CD4-positive, CD25-positive, alpha-beta regulatory T cell (primary cell): ENCODE measurements around the gene DNAJA2. TPM values are rescaled to one million over a fixed set of nuclear protein-coding genes. Genes with fewer than 3 reads are reported as not detected.
A peak's percentile ranks its signal among the peaks of the same experiment; 100 is the strongest.

ENCODE experiments used
- ATAC-seq, 2 donors: fragments of 150-1000 bp; cut with Tn5 transposase; one replicate each; pipeline ENCODE4 v1.10.0; 2021; ENCODE audit warnings: low read depth in 2 of 2, moderate number of reproducible peaks in 2 of 2, moderate library complexity in 1 of 2
- DNase-seq, 3 donors: peaks; one replicate each; pipeline versions ENCODE4 v3.0.0 to v3.0.0-alpha.2; 2012 to 2022; ENCODE audit warnings: mixed read lengths in 1 of 3
- H3K27ac ChIP-seq: one replicate; pipeline ENCODE4 v1.7.0; 2013; ENCODE audit warnings: mild to moderate bottlenecking, low read length; ENCODE audit not compliant: insufficient read depth, poor library complexity, severe bottlenecking
- H3K27me3 ChIP-seq: one replicate; pipeline ENCODE4 v1.7.0; 2013; ENCODE audit warnings: low read length; ENCODE audit not compliant: control insufficient read depth, insufficient read depth
- H3K36me3 ChIP-seq: one replicate; pipeline ENCODE4 v1.7.0; 2013; ENCODE audit warnings: mild to moderate bottlenecking, low read length, moderate library complexity; ENCODE audit not compliant: control insufficient read depth, insufficient read depth
- H3K4me1 ChIP-seq: 2 replicates; pipeline ENCODE4 v1.7.0; 2013; ENCODE audit warnings: mild to moderate bottlenecking, low read length; ENCODE audit not compliant: insufficient read depth, control insufficient read depth, poor library complexity, severe bottlenecking
- H3K4me3 ChIP-seq: one replicate; pipeline ENCODE4 v1.7.0; 2013; ENCODE audit warnings: low read depth, mild to moderate bottlenecking, low read length, moderate library complexity
- H3K9me3 ChIP-seq, 2 experiments: 1 replicate in 1 of 2; 2 replicates in 1 of 2; pipeline ENCODE4 v1.7.0; 2013; ENCODE audit warnings: low read length in 2 of 2, mild to moderate bottlenecking in 1 of 2, moderate library complexity in 1 of 2; ENCODE audit not compliant: control insufficient read depth in 2 of 2
- H3K27ac Mint-ChIP-seq, 3 donors: one replicate each; pipeline ENCODE4 v1.8.0; 2020 to 2022; ENCODE audit warnings: mild to moderate bottlenecking in 3 of 3, mixed read lengths in 3 of 3, moderate library complexity in 2 of 3
- H3K27me3 Mint-ChIP-seq: one replicate; pipeline ENCODE4 v1.8.0; 2022; ENCODE audit warnings: mild to moderate bottlenecking, mixed read lengths
- H3K36me3 Mint-ChIP-seq: one replicate; pipeline ENCODE4 v1.8.0; 2020; ENCODE audit warnings: mixed read lengths
- H3K4me1 Mint-ChIP-seq, 4 donors: one replicate each; pipeline ENCODE4 v1.8.0; 2020 to 2022; ENCODE audit warnings: mixed read lengths in 4 of 4, mild to moderate bottlenecking in 1 of 4
- H3K4me3 Mint-ChIP-seq, 4 donors: one replicate each; pipeline ENCODE4 v1.8.0; 2020 to 2022; ENCODE audit warnings: mild to moderate bottlenecking in 4 of 4, mixed read lengths in 4 of 4, moderate library complexity in 3 of 4
- H3K9me3 Mint-ChIP-seq, 7 donors: one replicate each; pipeline ENCODE4 v1.8.0; 2020 to 2022; ENCODE audit warnings: mixed read lengths in 7 of 7, mild to moderate bottlenecking in 3 of 7, moderate library complexity in 2 of 7
- polyA plus RNA-seq, 4 donors: library from polyadenylated mRNA; unstranded; fragments of 300-500 nt; fragmentation: Illumina TruSeq; gene quantifications; one replicate each; pipeline ENCODE4 v1.2.3, GENCODE V29; 2021
- total RNA-seq: library from RNA; stranded (reverse); gene quantifications from one replicate; pipeline ENCODE4 v1.2.3, GENCODE V29; 2022

DNAJA2 gene
- total and polyA plus RNA-seq, 5 donors from 2014 or later: 90.8 to 110 (median 94.8) TPM

- no peak for DNase-seq
- Mint-ChIP-seq H3K27me3 (no peaks in the 10 kb centered on the region), H3K27ac (peak overlapping the region; percentile 79 to 85 (median 79)), H3K4me3 (peak overlapping the region in 1 of 4 donors; percentile 44), H3K9me3 (no peaks in the 10 kb centered on the region), H3K36me3 (peaks cover 36% of the 10 kb centered on the region), H3K4me1 (peaks cover 16 to 64% (median 45%) of the 10 kb centered on the region in 4 donors)
- H3K27me3 ChIP-seq: no peaks in the 10 kb centered on the region
- peaks cover 93% of the 10 kb centered on the region for H3K36me3 ChIP-seq
- H3K9me3 ChIP-seq: no peaks in the 10 kb centered on the region
- ATAC-seq: no peak
- peaks cover 18% of the 10 kb centered on the region for H3K4me1 ChIP-seq
- no peak overlapping the region for H3K4me3 ChIP-seq
- H3K27ac ChIP-seq: peak overlapping the region; percentile 68
These were observed 10.8 kb downstream of the DNAJA2 start for GRCh38 chr16:46962629-46963028.

- no peaks in the 10 kb centered on the region for H3K27me3 Mint-ChIP-seq
- no peaks in the 10 kb centered on the region for H3K9me3 ChIP-seq
- H3K27me3 ChIP-seq: no peaks in the 10 kb centered on the region
- no peaks in the 10 kb centered on the region for H3K9me3 Mint-ChIP-seq
- H3K4me3 Mint-ChIP-seq: peak overlapping the region; percentile 2 to 72 (median 50)
- H3K27ac Mint-ChIP-seq: peak overlapping the region; percentile 79 to 85 (median 83)
- peaks cover 92% of the 10 kb centered on the region for H3K36me3 ChIP-seq
- peaks cover 16 to 56% (median 41%) of the 10 kb centered on the region in 4 donors for H3K4me1 Mint-ChIP-seq
- DNase-seq (peak in 2 of 3 donors; percentile 43 to 62), ATAC-seq (peak; percentile 88 to 90)
- H3K4me1 ChIP-seq: peaks cover 18% of the 10 kb centered on the region
- peaks cover 33% of the 10 kb centered on the region for H3K36me3 Mint-ChIP-seq
- peak overlapping the region; percentile 46 for H3K4me3 ChIP-seq
- H3K27ac ChIP-seq: peak overlapping the region; percentile 68
These were observed 11.8 kb downstream of the DNAJA2 start for GRCh38 chr16:46961373-46962353.

GRCh38 chr16:46954562-46954961, 18.9 kb downstream of the DNAJA2 start:
- Histone ChIP-seq H3K4me1 (no peaks in the 10 kb centered on the region), H3K36me3 (peaks cover 51% of the 10 kb centered on the region), H3K27me3 (no peaks in the 10 kb centered on the region), H3K9me3 (no peaks in the 10 kb centered on the region), H3K4me3 (no peak overlapping the region), H3K27ac (no peak overlapping the region)
- Mint-ChIP-seq H3K27me3 (no peaks in the 10 kb centered on the region), H3K4me1 (peaks cover 0 to 11% (median 7%) of the 10 kb centered on the region in 4 donors), H3K9me3 (no peaks in the 10 kb centered on the region), H3K4me3 (no peak overlapping the region), H3K27ac (peak overlapping the region in 2 of 3 donors; percentile 26 to 45), H3K36me3 (peaks cover 22% of the 10 kb centered on the region)
- no peak for DNase-seq
- ATAC-seq: no peak

- Mint-ChIP-seq H3K36me3 (peaks cover 4% of the 10 kb centered on the region), H3K4me1 (peaks cover 0 to 16% (median 9%) of the 10 kb centered on the region in 4 donors), H3K27ac (no peak overlapping the region), H3K27me3 (no peaks in the 10 kb centered on the region), H3K9me3 (no peaks in the 10 kb centered on the region), H3K4me3 (no peak overlapping the region)
- Histone ChIP-seq H3K27ac (no peak overlapping the region), H3K4me1 (no peaks in the 10 kb centered on the region), H3K9me3 (no peaks in the 10 kb centered on the region), H3K27me3 (no peaks in the 10 kb centered on the region), H3K36me3 (peaks cover 8% of the 10 kb centered on the region), H3K4me3 (no peak overlapping the region)
- DNase-seq (no peak), ATAC-seq (no peak)
These were observed 23.5 kb downstream of the DNAJA2 start for GRCh38 chr16:46950009-46950408.

- H3K36me3 ChIP-seq: peaks cover 2% of the 10 kb centered on the region
- H3K27me3 ChIP-seq: no peaks in the 10 kb centered on the region
- H3K27ac ChIP-seq: no peak overlapping the region
- H3K4me3 Mint-ChIP-seq: no peak overlapping the region
- H3K27me3 Mint-ChIP-seq: no peaks in the 10 kb centered on the region
- no peaks in the 10 kb centered on the region for H3K4me1 ChIP-seq
- ATAC-seq (no peak), DNase-seq (peak in 1 of 3 donors; percentile 34)
- no peaks in the 10 kb centered on the region for H3K9me3 Mint-ChIP-seq
- no peak overlapping the region for H3K4me3 ChIP-seq
- peaks cover 0 to 16% (median 9%) of the 10 kb centered on the region in 4 donors for H3K4me1 Mint-ChIP-seq
- H3K36me3 Mint-ChIP-seq: no peaks in the 10 kb centered on the region
- no peaks in the 10 kb centered on the region for H3K9me3 ChIP-seq
- peak overlapping the region in 1 of 3 donors; percentile 32 for H3K27ac Mint-ChIP-seq
These were observed 24.1 kb downstream of the DNAJA2 start for GRCh38 chr16:46949241-46949892.

GRCh38 chr16:46948548-46949166, 24.8 kb downstream of the DNAJA2 start:
- H3K4me1 ChIP-seq: no peaks in the 10 kb centered on the region
- H3K27ac Mint-ChIP-seq: no peak overlapping the region
- no peak overlapping the region for H3K4me3 Mint-ChIP-seq

GRCh38 chr16:46947900-46948547, 25.4 kb downstream of the DNAJA2 start:
- DNase-seq (peak in 2 of 3 donors; percentile 50 to 74), ATAC-seq (peak; percentile 51 to 72)
- Histone ChIP-seq H3K4me1 (peaks cover 4% of the 10 kb centered on the region), H3K4me3 (no peak overlapping the region), H3K36me3 (no peaks in the 10 kb centered on the region), H3K27ac (no peak overlapping the region), H3K9me3 (no peaks in the 10 kb centered on the region), H3K27me3 (no peaks in the 10 kb centered on the region)
- H3K9me3 Mint-ChIP-seq: no peaks in the 10 kb centered on the region
- H3K4me1 Mint-ChIP-seq: peaks cover 4 to 22% (median 12%) of the 10 kb centered on the region in 4 donors
- peak overlapping the region in 1 of 3 donors; percentile 5 for H3K27ac Mint-ChIP-seq
- no peaks in the 10 kb centered on the region for H3K36me3 Mint-ChIP-seq
- no peaks in the 10 kb centered on the region for H3K27me3 Mint-ChIP-seq
- no peak overlapping the region for H3K4me3 Mint-ChIP-seq

More at GRCh38 chr16:46948548-46949166, 24.8 kb downstream of the DNAJA2 start:
- Histone ChIP-seq H3K9me3 (no peaks in the 10 kb centered on the region), H3K36me3 (no peaks in the 10 kb centered on the region), H3K4me3 (no peak overlapping the region), H3K27me3 (no peaks in the 10 kb centered on the region), H3K27ac (no peak overlapping the region)
- no peaks in the 10 kb centered on the region for H3K9me3 Mint-ChIP-seq
- no peaks in the 10 kb centered on the region for H3K27me3 Mint-ChIP-seq
- H3K36me3 Mint-ChIP-seq: no peaks in the 10 kb centered on the region
- no peak for DNase-seq
- no peak for ATAC-seq
- peaks cover 2 to 16% (median 9%) of the 10 kb centered on the region in 4 donors for H3K4me1 Mint-ChIP-seq
